MM.1S (cell line): ENCODE measurements around the gene FA2H.

Source experiments
- DNase-seq: peaks from one replicate; pipeline ENCODE4 v3.0.0-alpha.2; 2015
- H2AFZ ChIP-seq: fragments of 300-600 bp; sonication (generic); 2 replicates; pipeline ENCODE4 v1.6.0; 2016; ENCODE audit warnings: antibody characterized with exemption, low read length
- H3F3A ChIP-seq: fragments of 300-600 bp; sonication (generic); 2 replicates; pipeline ENCODE4 v1.6.1; 2016; ENCODE audit warnings: mild to moderate bottlenecking, antibody characterized with exemption, low read length, moderate library complexity, mixed read lengths; ENCODE audit not compliant: insufficient read depth
- H3K27ac ChIP-seq: fragments of 300-600 bp; sonication (generic); 2 replicates; pipeline ENCODE4 v1.5.1; 2016; ENCODE audit warnings: mild to moderate bottlenecking, low read length
- H3K27me3 ChIP-seq: fragments of 300-600 bp; sonication (generic); replicated peaks from 2 replicates; pipeline ENCODE4 v1.6.0; 2016; ENCODE audit warnings: low read length; ENCODE audit not compliant: insufficient read depth
- H3K36me3 ChIP-seq: fragments of 300-600 bp; sonication (generic); replicated peaks from 2 replicates; pipeline ENCODE4 v1.6.1; 2016; ENCODE audit warnings: mild to moderate bottlenecking, low read length, mixed read lengths; ENCODE audit not compliant: insufficient read depth
- H3K4me1 ChIP-seq: fragments of 300-600 bp; sonication (generic); 2 replicates; pipeline ENCODE4 v1.6.1; 2016; ENCODE audit warnings: low read length, mixed read lengths
- H3K4me2 ChIP-seq: fragments of 300-600 bp; sonication (generic); 2 replicates; pipeline ENCODE4 v1.6.0; 2016; ENCODE audit warnings: low read depth, low read length
- H3K4me3 ChIP-seq: fragments of 300-600 bp; sonication (generic); 2 replicates; pipeline ENCODE4 v1.5.1; 2016; ENCODE audit warnings: low read length, mixed read lengths
- H3K79me2 ChIP-seq: fragments of 300-600 bp; sonication (generic); 2 replicates; pipeline ENCODE4 v1.6.1; 2016; ENCODE audit warnings: mixed run types, low read length, mixed read lengths
- H3K9ac ChIP-seq: fragments of 300-600 bp; sonication (generic); 2 replicates; pipeline ENCODE4 v1.6.1; 2016; ENCODE audit warnings: low read length, mixed read lengths
- H3K9me2 ChIP-seq: fragments of 300-600 bp; sonication (generic); replicated peaks from 2 replicates; pipeline ENCODE4 v1.6.1; 2016; ENCODE audit warnings: mild to moderate bottlenecking, low read length, mixed read lengths; ENCODE audit not compliant: insufficient read depth
- H3K9me3 ChIP-seq: fragments of 300-600 bp; sonication (generic); replicated peaks from 2 replicates; pipeline ENCODE4 v1.6.1; 2016; ENCODE audit warnings: mild to moderate bottlenecking, low read length, mixed read lengths; ENCODE audit not compliant: insufficient read depth
- H4K20me1 ChIP-seq: fragments of 300-600 bp; sonication (generic); 2 replicates; pipeline ENCODE4 v1.6.1; 2016; ENCODE audit warnings: mild to moderate bottlenecking, low read length, moderate library complexity, mixed read lengths; ENCODE audit not compliant: insufficient read depth
- CTCF ChIP-seq: fragments of 300-600 bp; sonication (generic); IDR thresholded peaks from 2 replicates; pipeline ENCODE4 v1.5.1; 2016; ENCODE audit warnings: antibody characterized with exemption, low read length, mixed read lengths
- EZH2 ChIP-seq: fragments of 300-600 bp; sonication (generic); optimal IDR thresholded peaks from 2 replicates; pipeline ENCODE3; 2017; ENCODE audit warnings: low read depth, mild to moderate bottlenecking, antibody characterized with exemption, low read length, mixed read lengths
- EZH2phosphoT487 ChIP-seq: fragments of 300-600 bp; sonication (generic); IDR thresholded peaks from 2 replicates; pipeline ENCODE4 v1.6.1; 2018; ENCODE audit warnings: antibody characterized with exemption, low read length

The FA2H gene

GRCh38 chr16:74775255-74775654, 635 bp upstream of the FA2H start:
- H3F3A ChIP-seq: no peaks in the 10 kb centered on the region
- no peaks in the 10 kb centered on the region for H3K27me3 ChIP-seq
- H3K9me2 ChIP-seq: no peaks in the 10 kb centered on the region
- H3K4me3 ChIP-seq: peak overlapping the region; percentile 53; the same call in 1 of the 2 replicates
- no peaks in the 10 kb centered on the region for H3K79me2 ChIP-seq
- H4K20me1 ChIP-seq: no peaks in the 10 kb centered on the region
- H3K4me2 ChIP-seq: peak overlapping the region; percentile 68; the same call in 1 of the 2 replicates
- TF ChIP-seq EZH2: no peak
- no peak for DNase-seq
- H2AFZ ChIP-seq: peak overlapping the region; percentile 48; the same call in 1 of the 2 replicates
- H3K27ac ChIP-seq: no peak overlapping the region
- no peaks in the 10 kb centered on the region for H3K9me3 ChIP-seq
- H3K4me1 ChIP-seq: no peaks in the 10 kb centered on the region
- H3K36me3 ChIP-seq: no peaks in the 10 kb centered on the region
- no peak overlapping the region for H3K9ac ChIP-seq

GRCh38 chr16:74773446-74774222, 986 bp downstream of the FA2H start:
- no peak for DNase-seq
- 0 out of 2 replicates have a peak overlapping the region, but pooled peaks have one; percentile 48 for H2AFZ ChIP-seq
- no peaks in the 10 kb centered on the region for H3K9me3 ChIP-seq
- H3F3A ChIP-seq: no peaks in the 10 kb centered on the region
- no peaks in the 10 kb centered on the region for H3K9me2 ChIP-seq
- H3K27ac ChIP-seq: no peak overlapping the region
- no peak overlapping the region for H3K9ac ChIP-seq
- no peaks in the 10 kb centered on the region for H3K79me2 ChIP-seq
- peak overlapping the region; percentile 59 for H3K4me2 ChIP-seq
- no peaks in the 10 kb centered on the region for H3K36me3 ChIP-seq
- no peaks in the 10 kb centered on the region for H3K4me1 ChIP-seq
- no peaks in the 10 kb centered on the region for H4K20me1 ChIP-seq
- peak overlapping the region; percentile 54; the same call in 1 of the 2 replicates for H3K4me3 ChIP-seq
- no peak for TF ChIP-seq EZH2phosphoT487
- H3K27me3 ChIP-seq: no peaks in the 10 kb centered on the region

GRCh38 chr16:74771656-74772315, 2.8 kb downstream of the FA2H start:
- DNase-seq: no peak
- H3K27ac ChIP-seq: no peak overlapping the region
- no peaks in the 10 kb centered on the region for H4K20me1 ChIP-seq
- H3K27me3 ChIP-seq: no peaks in the 10 kb centered on the region
- no peak overlapping the region for H3K4me2 ChIP-seq
- no peaks in the 10 kb centered on the region for H3K9me3 ChIP-seq
- no peak overlapping the region for H3K4me3 ChIP-seq
- no peaks in the 10 kb centered on the region for H3F3A ChIP-seq
- TF ChIP-seq EZH2phosphoT487 (no peak), CTCF (no peak), EZH2 (no peak)
- no peak overlapping the region for H3K9ac ChIP-seq
- no peaks in the 10 kb centered on the region for H3K9me2 ChIP-seq
- H3K4me1 ChIP-seq: no peaks in the 10 kb centered on the region
- H3K36me3 ChIP-seq: no peaks in the 10 kb centered on the region
- H2AFZ ChIP-seq: no peak overlapping the region
- no peaks in the 10 kb centered on the region for H3K79me2 ChIP-seq

- no peak overlapping the region for H2AFZ ChIP-seq
- H3K27ac ChIP-seq: no peak overlapping the region
- no peaks in the 10 kb centered on the region for H3K36me3 ChIP-seq
- no peak overlapping the region for H3K9ac ChIP-seq
- no peaks in the 10 kb centered on the region for H3K9me2 ChIP-seq
- no peaks in the 10 kb centered on the region for H3K9me3 ChIP-seq
- no peaks in the 10 kb centered on the region for H3F3A ChIP-seq
- DNase-seq: no peak
- no peak overlapping the region for H3K4me2 ChIP-seq
- no peak overlapping the region for H3K4me3 ChIP-seq
- H3K27me3 ChIP-seq: no peaks in the 10 kb centered on the region
- no peaks in the 10 kb centered on the region for H3K79me2 ChIP-seq
- no peaks in the 10 kb centered on the region for H3K4me1 ChIP-seq
- H4K20me1 ChIP-seq: no peaks in the 10 kb centered on the region
- TF ChIP-seq EZH2phosphoT487: no peak
- no peak for TF ChIP-seq EZH2
- no peak for TF ChIP-seq CTCF
These were observed 3.6 kb downstream of the FA2H start for GRCh38 chr16:74770831-74771526.
